NCI-H345 treated with DMSO at 0.1 percent for 48 hours (cell line): ENCODE results near the gene SH3GLB1.
A peak's percentile ranks its signal among the peaks of the same experiment; 100 is the strongest.

Experiments used
- DNase-seq: peaks from one replicate; lab custom pipeline; 2025; ENCODE audit not compliant: unreplicated experiment; lab: John Stamatoyannopoulos, UW

SH3GLB1 gene

GRCh38 chr1:86773341-86774288, 69.2 kb downstream of the SH3GLB1 start:
- DNase-seq: no peak

GRCh38 chr1:86774305-86775295, 70.2 kb downstream of the SH3GLB1 start:
- peak; percentile 60 for DNase-seq

- no peak for DNase-seq
Observed at GRCh38 chr1:86775395-86775794, 71.0 kb downstream of the SH3GLB1 start.

GRCh38 chr1:86776108-86776507, 71.7 kb downstream of the SH3GLB1 start:
- DNase-seq: no peak

GRCh38 chr1:86778569-86779239, 74.3 kb downstream of the SH3GLB1 start:
- no peak for DNase-seq

- DNase-seq: no peak
Observed at GRCh38 chr1:86779308-86780191, 75.2 kb downstream of the SH3GLB1 start.

- DNase-seq: no peak
Observed at GRCh38 chr1:86782482-86782881, 78.1 kb downstream of the SH3GLB1 start.

- DNase-seq: no peak
Observed at GRCh38 chr1:86787621-86788020, 83.2 kb downstream of the SH3GLB1 start.

- DNase-seq: peak; percentile 37
Observed at GRCh38 chr1:86788300-86789206, 84.2 kb downstream of the SH3GLB1 start.

GRCh38 chr1:86795316-86795715, 90.9 kb downstream of the SH3GLB1 start:
- no peak for DNase-seq
